Measurements from ENCODE around the gene PNMA6F.
"Not testable (repeated sequence)": the region's sequence is repeated elsewhere in the genome, so short reads cannot be mapped to it uniquely, and the experiment has no call there.

PNMA6F gene

DNA sequence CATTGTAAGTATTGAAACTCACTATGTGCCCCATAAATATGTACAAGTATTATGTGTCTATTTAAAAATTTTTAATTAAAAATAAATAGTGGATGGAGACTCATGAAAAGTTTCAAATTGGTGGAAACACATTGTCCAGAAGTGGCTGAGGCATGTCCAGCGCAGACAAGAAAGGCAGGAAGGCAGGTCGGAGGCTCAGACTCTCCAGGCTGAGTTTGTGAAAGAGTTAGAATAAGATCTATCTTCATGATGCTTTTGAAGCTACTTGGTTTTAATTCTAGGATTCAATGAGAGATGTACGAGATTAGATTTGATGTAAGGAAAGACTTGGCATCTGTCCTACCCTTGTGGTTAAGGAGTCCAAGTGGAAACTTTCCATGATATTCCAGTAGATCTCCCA lies 19.8 kb downstream of the PNMA6F start:
- no peak for DNase-seq

DNA sequence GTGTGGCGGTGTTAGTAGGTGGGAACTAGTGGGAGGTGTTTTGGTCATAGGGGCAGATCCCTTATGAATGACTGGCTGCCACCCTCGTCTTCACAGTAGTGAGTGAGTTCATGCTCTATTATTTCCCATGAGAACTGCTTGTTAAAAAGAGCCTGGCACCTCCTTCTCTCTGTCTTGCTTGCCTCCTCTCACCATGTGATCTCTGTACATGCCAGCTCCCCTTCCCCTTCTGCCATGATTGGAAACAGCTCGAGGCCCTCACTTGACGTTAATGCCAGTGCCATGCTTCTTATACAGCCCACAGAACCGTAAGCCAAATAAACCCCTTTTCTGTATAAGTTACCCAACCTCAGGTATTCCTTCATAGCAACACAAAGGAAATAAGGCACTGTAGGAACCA lies 21.7 kb downstream of the PNMA6F start:
- DNase-seq: no peak

DNA sequence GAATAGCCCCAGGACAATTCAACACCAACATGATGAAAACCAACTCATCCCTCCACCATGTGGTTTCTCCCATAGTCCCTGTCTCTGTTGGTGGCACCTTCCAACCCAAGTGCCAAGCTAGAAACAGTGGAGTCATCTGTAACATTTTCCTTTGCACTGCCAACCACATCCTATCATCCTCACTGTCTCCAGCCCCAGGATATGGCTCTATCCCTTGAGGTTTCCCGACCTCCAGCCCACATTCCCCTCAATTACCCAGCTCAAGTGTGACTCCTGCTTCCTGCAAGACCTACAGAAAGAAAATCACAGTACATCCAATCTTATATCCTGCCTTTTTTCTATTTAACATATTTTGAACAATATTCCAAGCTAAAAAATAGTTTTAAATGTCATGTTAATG lies 24.2 kb downstream of the PNMA6F start:
- DNase-seq: no peak

DNA sequence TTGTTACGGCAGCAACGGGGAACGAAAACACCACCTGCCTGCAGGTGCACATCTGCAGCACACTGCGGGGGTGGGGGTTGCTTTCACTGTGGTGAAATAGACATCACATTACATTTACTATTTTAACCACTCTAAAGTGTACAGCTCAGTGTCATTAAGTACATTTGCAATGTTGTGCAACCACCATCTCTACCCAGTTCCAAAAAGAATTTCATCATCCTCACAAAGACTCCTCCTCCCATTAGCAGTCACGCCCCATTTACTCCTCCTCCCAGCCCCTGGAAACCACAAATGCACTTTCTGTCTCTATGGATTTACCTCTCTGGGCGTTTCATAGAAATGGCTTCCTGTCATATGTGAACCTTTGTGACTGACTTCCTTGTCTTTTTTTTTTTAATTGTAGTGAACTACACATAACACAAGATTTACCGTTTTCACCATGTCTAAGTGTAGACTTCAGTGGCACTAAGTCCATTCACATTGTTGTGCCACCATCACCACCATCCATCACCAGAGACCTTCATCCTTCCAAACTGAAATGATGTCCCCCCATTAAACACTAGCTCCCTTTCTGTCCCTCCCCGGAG lies 28.0 kb downstream of the PNMA6F start:
- not testable (repeated sequence) for DNase-seq

DNA sequence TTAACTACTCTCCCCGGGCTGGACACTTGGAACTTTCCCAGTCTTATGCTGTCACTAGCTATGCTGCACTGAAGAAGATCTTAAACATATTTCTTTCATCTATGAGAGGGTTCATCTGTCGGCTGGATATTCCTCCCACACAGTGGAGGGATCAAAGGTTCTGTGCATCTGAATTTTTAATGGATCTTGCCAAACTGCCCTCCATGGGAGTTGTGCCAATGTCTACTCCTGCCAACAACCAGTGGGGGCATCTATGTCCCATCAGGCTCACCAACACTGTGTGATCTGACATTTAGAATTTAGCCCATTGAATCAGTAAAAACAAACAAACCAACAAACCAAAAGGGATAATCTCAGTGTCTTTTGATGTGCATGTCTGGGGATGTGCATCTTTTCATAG lies 32.8 kb downstream of the PNMA6F start:
- not testable (repeated sequence) for DNase-seq

DNA sequence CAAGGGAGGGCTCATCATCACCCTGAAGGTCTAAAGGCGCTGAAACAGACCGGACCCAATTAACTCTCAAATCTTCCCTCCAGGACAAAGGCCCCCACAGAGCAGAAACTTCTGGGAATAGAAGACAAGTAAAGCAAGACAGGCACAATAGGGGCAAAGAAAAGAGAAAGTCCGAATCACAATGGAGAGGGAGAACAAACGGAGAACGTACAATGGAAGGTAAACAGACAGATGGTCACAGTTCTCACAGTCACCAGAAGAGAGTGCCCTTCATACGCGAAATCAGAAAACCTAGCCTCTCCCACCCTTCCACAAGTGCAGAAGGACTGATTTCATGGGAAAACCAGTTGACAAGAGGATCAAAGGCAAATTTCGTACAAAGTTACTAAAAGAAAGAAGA lies 35.9 kb downstream of the PNMA6F start:
- DNase-seq: not testable (repeated sequence)

DNA sequence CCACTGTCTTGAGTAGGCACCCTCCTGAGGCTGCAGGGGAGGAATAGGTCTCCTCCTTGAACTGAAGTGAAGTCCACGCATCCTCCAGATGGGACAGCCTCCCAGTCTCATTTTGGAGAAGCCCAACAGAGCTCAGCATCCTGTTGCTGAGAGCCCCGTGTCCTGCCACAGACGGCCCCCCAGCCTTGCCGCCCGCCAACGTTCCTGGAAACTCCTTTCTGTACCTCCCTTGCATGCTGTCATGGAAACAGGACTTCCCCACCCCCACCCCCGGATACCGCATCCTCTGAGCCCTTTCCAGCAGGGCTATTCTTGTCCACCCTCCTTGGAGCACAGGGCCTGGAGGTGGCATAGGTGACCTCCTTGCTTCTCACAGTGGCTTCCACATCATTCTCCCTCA lies 37.6 kb downstream of the PNMA6F start:
- not testable (repeated sequence) for DNase-seq

DNA sequence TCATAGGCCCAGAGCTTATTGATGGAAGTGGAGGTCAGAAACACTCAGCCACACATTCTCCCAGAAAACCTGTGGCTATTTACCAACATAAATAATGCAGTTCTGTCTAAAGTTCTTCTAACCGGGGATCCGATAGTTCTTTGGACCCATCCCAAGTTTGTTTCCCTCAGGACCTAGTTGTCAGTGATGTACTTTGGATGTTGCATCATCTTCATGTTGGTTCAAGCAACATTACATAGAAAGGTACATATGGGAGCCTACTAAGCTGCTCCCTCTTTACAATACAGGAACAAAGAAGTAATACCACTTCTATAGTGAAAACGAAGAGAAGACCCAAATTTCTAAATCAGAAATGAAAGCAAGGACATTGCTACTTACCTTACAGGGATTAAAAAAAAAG lies 39.8 kb downstream of the PNMA6F start:
- DNase-seq: not testable (repeated sequence)

DNA sequence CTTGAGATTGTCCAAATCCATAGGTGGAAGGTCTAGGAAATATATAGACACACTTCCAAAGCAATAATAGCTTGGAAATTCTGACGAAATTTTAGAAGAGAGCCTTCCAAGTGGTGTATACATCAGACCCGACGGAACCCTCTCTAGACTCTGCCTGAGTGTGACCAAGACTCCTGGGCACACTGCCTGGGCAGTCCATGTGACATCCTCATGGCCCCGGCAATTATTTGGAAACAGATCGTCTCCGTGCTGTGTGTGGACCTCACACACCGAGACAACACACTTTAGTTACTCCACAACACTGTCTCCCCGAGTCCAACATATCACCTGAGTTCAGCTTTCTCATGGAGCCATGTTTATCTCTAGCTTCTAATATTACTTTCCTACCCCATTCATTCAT lies 42.3 kb downstream of the PNMA6F start:
- not testable (repeated sequence) for DNase-seq

DNA sequence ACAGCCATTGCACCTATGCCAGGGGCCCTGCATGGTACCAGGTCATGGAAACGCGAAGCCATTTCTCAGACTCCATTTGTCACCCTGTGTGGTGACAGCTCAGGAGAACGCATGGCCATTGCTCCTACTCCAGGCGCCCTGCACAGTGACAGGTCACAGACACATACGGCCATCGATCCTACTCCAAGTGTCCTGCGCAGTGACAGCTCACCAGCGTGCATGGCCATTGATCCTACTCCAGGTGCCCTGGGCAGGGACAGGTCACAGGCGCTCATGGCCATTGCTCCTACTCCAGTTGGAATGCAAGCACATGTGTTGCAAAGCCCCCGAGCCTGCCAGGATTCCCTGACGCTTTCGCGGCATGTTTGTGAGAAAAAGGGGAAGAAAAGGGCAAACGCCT lies 45.5 kb downstream of the PNMA6F start:
- DNase-seq: not testable (repeated sequence)

DNA sequence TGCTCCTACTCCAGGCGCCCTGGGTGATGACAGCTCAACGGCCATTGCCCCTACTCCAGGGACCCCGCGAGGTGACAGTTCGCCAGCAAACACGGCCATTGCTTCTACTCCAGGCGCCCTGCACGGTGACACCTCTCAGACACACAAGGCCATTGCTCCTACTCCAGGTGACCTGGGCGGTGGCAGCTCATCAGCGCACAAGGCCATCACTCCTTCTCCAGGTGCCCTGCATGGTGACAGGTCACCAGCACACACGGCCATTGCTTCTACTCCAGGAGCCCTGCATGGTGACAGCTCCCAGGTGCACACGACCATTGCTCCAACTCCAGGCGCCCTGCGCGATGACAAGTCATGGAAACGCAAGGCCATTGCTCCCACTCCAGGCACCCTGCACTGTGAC lies 46.1 kb downstream of the PNMA6F start:
- not testable (repeated sequence) for DNase-seq

DNA sequence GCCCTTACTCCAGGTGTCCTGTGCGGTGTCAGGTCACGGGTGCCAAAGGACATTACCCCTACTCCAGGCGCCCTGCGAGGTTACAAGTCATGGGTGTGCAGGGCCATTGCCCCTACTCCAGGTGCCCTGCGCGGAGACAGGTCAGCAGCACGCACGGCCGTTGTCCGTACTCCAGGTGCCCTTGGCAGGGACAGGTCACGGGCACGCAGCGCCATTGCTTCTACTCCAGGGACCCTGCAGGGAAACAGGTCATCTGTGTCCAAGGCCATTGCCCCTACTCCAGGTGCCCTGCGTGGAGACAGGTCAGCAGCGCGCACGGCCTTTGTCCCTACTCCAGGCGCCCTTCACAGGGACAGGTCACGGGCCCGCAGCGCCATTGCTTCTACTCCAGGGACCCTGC lies 49.0 kb downstream of the PNMA6F start:
- not testable (repeated sequence) for DNase-seq

DNA sequence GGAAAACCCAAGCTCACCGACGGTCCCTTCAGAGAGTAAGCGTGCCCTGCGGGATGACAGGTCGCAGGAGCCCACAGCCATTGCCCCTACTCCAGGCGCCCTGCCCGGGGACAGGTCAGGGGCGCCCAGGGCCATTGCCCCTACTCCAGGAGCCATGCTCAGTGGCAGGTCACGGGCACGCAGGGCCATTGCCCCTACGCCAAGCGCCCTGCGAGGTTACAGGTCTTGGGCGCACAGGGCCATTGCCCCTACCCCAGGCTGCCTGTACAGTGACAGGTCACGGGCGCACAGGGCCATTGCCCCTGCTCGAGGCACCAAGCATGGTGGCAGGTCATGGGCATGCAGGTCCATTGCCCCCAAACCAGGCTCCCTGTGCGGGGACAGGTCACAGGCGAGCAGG lies 49.5 kb downstream of the PNMA6F start:
- DNase-seq: not testable (repeated sequence)

All from activated CD4-positive, alpha-beta T cell treated with anti-CD3 and anti-CD28 coated beads for 1 hour (primary cell).